ENCODE results near the gene CLIP3. TPM values are rescaled to one million over a fixed set of nuclear protein-coding genes. Genes with fewer than 3 reads are reported as not detected.
"Not testable (repeated sequence)": the region's sequence is repeated elsewhere in the genome, so short reads cannot be mapped to it uniquely, and the experiment has no call there.

Gene CLIP3
- polyA plus RNA-seq, 4 donors: 0.45 to 7.5 (median 4.6) TPM

DNA sequence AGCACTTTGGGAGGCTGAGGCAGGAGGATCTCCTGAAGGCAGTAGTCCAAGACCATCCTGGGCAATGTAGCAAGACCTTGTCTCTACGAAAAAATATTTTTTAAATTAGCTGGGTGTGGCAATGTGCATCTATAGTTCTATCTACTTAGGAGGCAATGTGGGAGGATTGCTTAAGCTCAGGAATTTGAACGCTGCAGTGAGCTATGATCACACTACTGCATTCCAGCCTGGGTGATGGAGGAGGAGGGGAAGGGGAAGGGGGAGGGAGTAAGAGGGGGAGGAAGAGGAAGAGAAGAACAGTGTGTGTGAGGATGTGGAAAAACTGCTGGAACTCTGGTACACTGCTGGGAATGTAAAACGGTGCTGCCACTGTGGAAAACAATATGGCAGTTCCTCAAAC lies 9.2 kb upstream of the CLIP3 start:
- no peaks in the 10 kb centered on the region for H3K9me3 ChIP-seq (ENCODE audit: control insufficient read depth in 2 of 2, insufficient read depth in 1 of 2, low read depth in 1 of 2, low read length in 1 of 2)
- WGBS, 3 donors: 45 to 62% (median 52%) methylated on average over 3 of the region's 3 CpGs
- DNase-seq (peak in 1 of 2 donors; percentile 32), FAIRE-seq (no peak)
- peak overlapping the region in 1 of 3 donors; percentile 34 for H3K27ac ChIP-seq (ENCODE audit: low read depth in 1 of 3, low read length in 2 of 3)
- no peak overlapping the region for H3K4me3 ChIP-seq (ENCODE audit: low read depth in 1 of 3, low read length in 3 of 3)
- no peaks in the 10 kb centered on the region for H3K27me3 ChIP-seq (ENCODE audit: control insufficient read depth in 3 of 3, insufficient read depth in 3 of 3, low read length in 3 of 3)
- peaks cover 0 to 27% (median 0%) of the 10 kb centered on the region in 3 donors for H3K36me3 ChIP-seq (ENCODE audit: control insufficient read depth in 3 of 3, insufficient read depth in 2 of 3, low read depth in 1 of 3, low read length in 3 of 3)
- no peaks in the 10 kb centered on the region for H3K4me1 ChIP-seq (ENCODE audit: control insufficient read depth in 3 of 3, insufficient read depth in 2 of 3, low read depth in 1 of 3, low read length in 2 of 3)

DNA sequence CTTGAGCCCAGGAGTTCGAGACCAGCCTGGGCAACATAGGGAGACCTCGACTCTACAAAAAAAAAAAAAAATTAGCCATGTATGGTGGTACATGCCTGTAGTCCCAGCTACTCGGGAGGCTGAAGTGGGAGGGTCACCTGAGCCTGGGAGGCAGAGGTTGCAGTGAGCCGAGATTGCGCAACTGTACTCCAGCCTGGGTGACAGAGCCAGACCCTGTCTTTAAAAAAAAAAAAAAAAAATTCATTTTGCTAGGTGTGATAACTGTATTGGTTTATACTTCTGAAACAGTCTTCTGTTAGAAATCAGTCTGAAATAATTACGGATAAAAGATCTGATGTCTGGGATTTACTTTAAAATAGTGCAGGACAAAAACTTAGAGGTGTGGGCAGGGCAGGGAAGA lies 8.4 kb upstream of the CLIP3 start:
- not testable (repeated sequence) for DNase-seq; H3K27ac ChIP-seq (ENCODE audit: low read depth in 1 of 3, low read length in 2 of 3); H3K4me3 ChIP-seq (ENCODE audit: low read depth in 1 of 3, low read length in 3 of 3); H3K27me3 ChIP-seq (ENCODE audit: control insufficient read depth in 3 of 3, insufficient read depth in 3 of 3, low read length in 3 of 3); FAIRE-seq; H3K9me3 ChIP-seq (ENCODE audit: control insufficient read depth in 2 of 2, insufficient read depth in 1 of 2, low read depth in 1 of 2, low read length in 1 of 2); H3K4me1 ChIP-seq (ENCODE audit: control insufficient read depth in 3 of 3, insufficient read depth in 2 of 3, low read depth in 1 of 3, low read length in 2 of 3)
- 91 to 95% (median 92%) methylated on average over 6 of the region's 6 CpGs for WGBS, 3 donors
- H3K36me3 ChIP-seq (ENCODE audit: control insufficient read depth in 3 of 3, insufficient read depth in 2 of 3, low read depth in 1 of 3, low read length in 3 of 3): peaks cover 0 to 27% (median 0%) of the 10 kb centered on the region in 3 donors

DNA sequence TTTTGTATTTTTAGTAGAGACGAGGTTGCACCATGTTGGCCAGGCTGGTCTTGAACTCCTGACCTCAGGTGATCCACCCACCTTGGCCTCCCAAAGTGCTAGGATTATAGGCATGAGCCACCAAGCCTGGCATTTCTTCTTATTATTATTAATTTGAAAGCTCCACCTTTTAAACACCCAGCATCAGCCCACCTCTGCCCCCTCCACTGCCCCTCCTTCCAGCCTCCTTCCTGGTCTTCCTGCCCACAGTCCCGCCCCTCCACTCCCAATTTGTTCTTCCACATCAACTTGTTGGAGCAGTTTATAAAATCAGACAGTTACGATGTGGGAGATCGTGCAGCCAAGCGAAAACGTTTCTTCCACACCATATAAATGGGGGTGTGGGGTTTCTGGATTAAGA lies 7.8 kb upstream of the CLIP3 start:
- no peaks in the 10 kb centered on the region for H3K9me3 ChIP-seq (ENCODE audit: control insufficient read depth in 2 of 2, insufficient read depth in 1 of 2, low read depth in 1 of 2, low read length in 1 of 2)
- no peaks in the 10 kb centered on the region for H3K4me1 ChIP-seq (ENCODE audit: control insufficient read depth in 3 of 3, insufficient read depth in 2 of 3, low read depth in 1 of 3, low read length in 2 of 3)
- WGBS, 3 donors: 92% methylated on average over 6 of the region's 6 CpGs
- FAIRE-seq (no peak), DNase-seq (no peak)
- H3K36me3 ChIP-seq (ENCODE audit: control insufficient read depth in 3 of 3, insufficient read depth in 2 of 3, low read depth in 1 of 3, low read length in 3 of 3): peaks cover 0 to 30% (median 0%) of the 10 kb centered on the region in 3 donors
- no peak overlapping the region for H3K4me3 ChIP-seq (ENCODE audit: low read depth in 1 of 3, low read length in 3 of 3)
- no peaks in the 10 kb centered on the region for H3K27me3 ChIP-seq (ENCODE audit: control insufficient read depth in 3 of 3, insufficient read depth in 3 of 3, low read length in 3 of 3)
- no peak overlapping the region for H3K27ac ChIP-seq (ENCODE audit: low read depth in 1 of 3, low read length in 2 of 3)

DNA sequence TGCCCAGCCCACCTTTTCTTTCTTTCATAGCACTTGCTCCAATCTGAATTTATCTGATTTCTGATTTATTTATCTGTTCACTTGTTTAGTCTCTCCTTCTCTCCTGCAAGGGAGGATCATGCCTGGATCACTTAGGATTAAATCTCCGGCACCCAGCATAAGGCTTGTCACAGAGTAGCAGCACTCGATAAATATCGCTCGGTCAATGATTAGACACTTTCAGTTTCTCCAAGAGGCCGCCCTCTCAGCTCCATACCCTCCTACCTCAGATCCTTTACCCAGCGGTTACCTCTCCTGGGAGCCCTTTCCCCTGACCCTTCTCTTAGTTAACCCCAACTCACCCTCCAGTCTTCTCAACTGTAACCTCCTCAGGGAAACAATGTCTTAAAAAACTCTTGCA lies 1.4 kb downstream of the CLIP3 start:
- WGBS, 3 donors: 47 to 63% (median 60%) methylated on average over 6 of the region's 6 CpGs
- no peak for DNase-seq
- Histone ChIP-seq H3K27me3 (ENCODE audit: control insufficient read depth in 3 of 3, insufficient read depth in 3 of 3, low read length in 3 of 3) (no peaks in the 10 kb centered on the region), H3K4me1 (ENCODE audit: control insufficient read depth in 3 of 3, insufficient read depth in 2 of 3, low read depth in 1 of 3, low read length in 2 of 3) (peaks cover 0 to 5% (median 2%) of the 10 kb centered on the region in 3 donors), H3K36me3 (ENCODE audit: control insufficient read depth in 3 of 3, insufficient read depth in 2 of 3, low read depth in 1 of 3, low read length in 3 of 3) (peaks cover 0 to 32% (median 0%) of the 10 kb centered on the region in 3 donors), H3K9me3 (ENCODE audit: control insufficient read depth in 2 of 2, insufficient read depth in 1 of 2, low read depth in 1 of 2, low read length in 1 of 2) (no peaks in the 10 kb centered on the region), H3K27ac (ENCODE audit: low read depth in 1 of 3, low read length in 2 of 3) (no peak overlapping the region), H3K4me3 (ENCODE audit: low read depth in 1 of 3, low read length in 3 of 3) (no peak overlapping the region)
- FAIRE-seq: no peak

DNA sequence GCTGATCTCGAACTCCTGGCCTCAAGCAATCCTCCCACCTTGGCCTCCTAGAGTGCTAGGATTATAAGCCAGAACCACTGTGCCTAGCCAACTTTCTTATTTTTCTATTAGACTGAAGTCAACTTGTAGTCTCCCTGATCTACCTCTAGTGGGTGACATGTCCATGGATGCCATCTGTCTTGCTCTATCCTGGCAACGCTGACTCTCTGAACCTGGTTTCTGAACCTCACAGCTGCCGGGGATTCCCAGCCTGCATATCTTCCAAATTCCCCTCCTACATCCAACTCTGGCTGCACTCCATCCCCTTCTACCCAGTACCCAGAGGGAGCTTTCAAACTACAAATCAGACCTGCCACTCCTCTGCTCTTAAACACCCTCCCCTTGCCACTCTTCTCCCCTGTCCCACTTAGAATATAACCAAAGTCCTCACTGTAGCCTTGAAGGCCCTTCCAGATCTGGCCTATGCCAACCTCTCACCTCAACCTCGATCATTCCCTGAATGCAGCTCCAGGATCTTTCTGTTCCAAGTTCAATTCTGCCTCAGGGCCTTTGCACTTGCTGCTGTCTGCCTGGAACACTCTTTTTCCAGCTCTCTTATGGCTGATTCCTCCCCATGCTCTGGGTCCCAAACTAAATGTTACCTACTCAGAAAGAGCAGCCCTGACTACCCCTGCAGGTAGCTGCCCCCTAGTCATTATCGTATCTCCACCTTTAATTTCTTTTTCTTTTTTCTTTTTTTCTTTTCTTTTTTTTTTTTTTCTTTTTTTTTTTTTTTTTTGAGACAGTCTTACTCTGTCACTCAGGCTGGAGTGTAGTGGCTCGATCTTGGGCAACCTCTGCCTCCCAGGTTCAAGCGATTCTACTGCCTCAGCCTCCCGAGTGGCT lies 2.2 kb downstream of the CLIP3 start:
- DNase-seq (no peak), FAIRE-seq (no peak)
- Histone ChIP-seq H3K4me3 (ENCODE audit: low read depth in 1 of 3, low read length in 3 of 3) (no peak overlapping the region), H3K27me3 (ENCODE audit: control insufficient read depth in 3 of 3, insufficient read depth in 3 of 3, low read length in 3 of 3) (no peaks in the 10 kb centered on the region), H3K27ac (ENCODE audit: low read depth in 1 of 3, low read length in 2 of 3) (no peak overlapping the region), H3K4me1 (ENCODE audit: control insufficient read depth in 3 of 3, insufficient read depth in 2 of 3, low read depth in 1 of 3, low read length in 2 of 3) (peaks cover 0 to 5% (median 2%) of the 10 kb centered on the region in 3 donors), H3K36me3 (ENCODE audit: control insufficient read depth in 3 of 3, insufficient read depth in 2 of 3, low read depth in 1 of 3, low read length in 3 of 3) (peaks cover 0 to 32% (median 0%) of the 10 kb centered on the region in 3 donors), H3K9me3 (ENCODE audit: control insufficient read depth in 2 of 2, insufficient read depth in 1 of 2, low read depth in 1 of 2, low read length in 1 of 2) (no peaks in the 10 kb centered on the region)
- WGBS, 3 donors: 81 to 86% (median 85%) methylated on average over 8 of the region's 8 CpGs

DNA sequence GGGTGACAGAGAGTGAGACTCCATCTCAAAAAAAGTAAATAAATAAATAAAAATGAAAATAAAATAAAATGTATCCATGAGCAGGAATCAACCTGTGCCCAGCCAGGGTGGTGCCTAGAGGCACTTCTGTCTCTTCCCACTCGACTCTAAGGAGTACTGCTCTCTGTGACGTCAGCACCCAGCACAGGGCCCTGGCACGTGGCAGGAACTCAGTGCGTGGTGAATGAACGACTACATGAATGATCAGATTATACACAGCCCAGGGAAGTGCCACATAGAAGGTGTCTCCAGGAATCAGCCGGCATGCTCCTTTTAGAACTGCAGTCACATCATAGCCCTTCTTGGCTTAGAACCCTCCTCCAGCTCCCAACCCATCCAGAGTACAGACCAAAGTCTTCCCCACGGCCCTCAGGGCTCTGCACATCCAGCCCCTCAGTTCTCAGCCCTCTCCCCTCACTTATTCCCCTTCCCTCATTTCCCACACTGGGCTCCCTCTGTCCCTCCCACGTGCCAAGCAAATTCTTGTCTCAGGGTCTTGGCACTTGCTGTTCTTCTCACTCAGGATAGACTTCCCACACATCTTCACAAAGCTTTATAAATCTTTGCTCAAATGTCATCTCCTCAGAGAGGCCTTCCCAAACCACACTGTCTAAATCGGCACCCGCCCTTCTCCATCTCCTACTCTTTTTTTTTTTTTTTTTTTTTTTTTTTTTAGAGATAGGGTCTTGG lies 4.2 kb downstream of the CLIP3 start:
- Histone ChIP-seq H3K36me3 (ENCODE audit: control insufficient read depth in 3 of 3, insufficient read depth in 2 of 3, low read depth in 1 of 3, low read length in 3 of 3) (peaks cover 0 to 28% (median 0%) of the 10 kb centered on the region in 3 donors), H3K4me1 (ENCODE audit: control insufficient read depth in 3 of 3, insufficient read depth in 2 of 3, low read depth in 1 of 3, low read length in 2 of 3) (peaks cover 0 to 5% (median 2%) of the 10 kb centered on the region in 3 donors), H3K27ac (ENCODE audit: low read depth in 1 of 3, low read length in 2 of 3) (no peak overlapping the region), H3K4me3 (ENCODE audit: low read depth in 1 of 3, low read length in 3 of 3) (no peak overlapping the region), H3K27me3 (ENCODE audit: control insufficient read depth in 3 of 3, insufficient read depth in 3 of 3, low read length in 3 of 3) (no peaks in the 10 kb centered on the region), H3K9me3 (ENCODE audit: control insufficient read depth in 2 of 2, insufficient read depth in 1 of 2, low read depth in 1 of 2, low read length in 1 of 2) (no peaks in the 10 kb centered on the region)
- FAIRE-seq (no peak), DNase-seq (no peak)
- WGBS, 3 donors: 82 to 93% (median 87%) methylated on average over 10 of the region's 10 CpGs

DNA sequence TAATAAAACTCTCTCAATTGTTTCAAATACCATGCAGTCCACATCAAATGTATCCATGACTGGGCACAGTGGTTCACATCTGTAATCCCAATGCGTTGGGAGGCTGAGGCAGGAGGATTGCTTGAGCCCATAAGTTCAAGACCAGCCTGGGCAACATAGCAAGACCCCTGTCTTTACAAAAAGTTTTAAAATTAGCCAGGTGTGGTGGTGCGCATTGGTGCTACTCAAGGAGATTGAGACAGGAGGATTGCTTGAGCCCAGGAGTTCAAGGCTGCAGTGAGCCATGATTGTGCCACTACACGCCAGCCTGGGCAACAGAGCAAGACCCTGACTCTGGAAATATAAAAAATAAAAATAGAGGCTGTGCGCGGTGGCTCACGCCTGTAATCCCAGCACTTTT lies 5.0 kb downstream of the CLIP3 start:
- DNase-seq (no peak), FAIRE-seq (no peak)
- Histone ChIP-seq H3K4me3 (ENCODE audit: low read depth in 1 of 3, low read length in 3 of 3) (no peak overlapping the region), H3K9me3 (ENCODE audit: control insufficient read depth in 2 of 2, insufficient read depth in 1 of 2, low read depth in 1 of 2, low read length in 1 of 2) (no peaks in the 10 kb centered on the region), H3K27ac (ENCODE audit: low read depth in 1 of 3, low read length in 2 of 3) (no peak overlapping the region), H3K27me3 (ENCODE audit: control insufficient read depth in 3 of 3, insufficient read depth in 3 of 3, low read length in 3 of 3) (no peaks in the 10 kb centered on the region), H3K36me3 (ENCODE audit: control insufficient read depth in 3 of 3, insufficient read depth in 2 of 3, low read depth in 1 of 3, low read length in 3 of 3) (peaks cover 0 to 32% (median 0%) of the 10 kb centered on the region in 3 donors), H3K4me1 (ENCODE audit: control insufficient read depth in 3 of 3, insufficient read depth in 2 of 3, low read depth in 1 of 3, low read length in 2 of 3) (peaks cover 0 to 2% (median 2%) of the 10 kb centered on the region in 3 donors)
- WGBS, 3 donors: 95 to 99% (median 98%) methylated on average over 6 of the region's 6 CpGs

DNA sequence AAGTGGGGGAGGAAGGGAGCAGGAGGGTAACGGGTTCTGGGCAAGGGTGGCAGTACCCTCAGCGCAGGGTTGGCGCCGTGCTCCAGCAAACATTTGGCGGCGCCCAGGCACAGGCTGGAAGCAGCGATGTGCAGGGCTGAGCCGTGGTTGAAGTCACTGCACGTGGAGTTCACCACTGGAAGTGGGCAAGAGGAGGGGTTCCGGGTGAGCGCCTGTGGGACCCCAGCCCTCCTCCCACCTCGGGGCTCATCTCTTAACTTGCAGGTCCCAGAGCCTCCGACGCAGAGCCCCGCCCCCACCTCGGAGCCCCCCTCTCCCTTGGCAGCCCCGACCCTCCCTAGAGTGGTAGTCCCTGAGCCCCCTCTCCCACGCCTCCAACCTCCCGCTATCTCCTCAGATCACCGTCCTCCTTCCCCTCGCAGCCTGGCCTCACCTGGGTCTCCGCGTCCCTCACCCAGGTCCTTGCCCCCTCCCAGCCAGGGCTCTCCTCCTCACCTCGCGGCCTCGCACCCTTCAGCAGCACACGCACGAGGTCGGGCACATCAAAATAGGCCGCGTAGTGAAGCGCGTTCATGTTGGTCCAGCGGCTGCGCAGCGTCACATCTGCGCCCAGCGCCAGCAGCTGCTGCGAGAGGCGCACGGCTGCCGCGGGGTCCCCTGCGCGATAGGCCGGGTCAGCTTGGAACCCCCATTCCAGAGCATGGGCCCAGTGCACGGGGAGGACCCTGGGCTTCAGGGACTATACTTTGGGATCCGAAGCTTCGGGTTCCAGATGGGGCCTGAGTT lies 6.4 kb downstream of the CLIP3 start:
- no peaks in the 10 kb centered on the region for H3K4me1 ChIP-seq (ENCODE audit: control insufficient read depth in 3 of 3, insufficient read depth in 2 of 3, low read depth in 1 of 3, low read length in 2 of 3)
- FAIRE-seq: no peak
- no peak overlapping the region for H3K4me3 ChIP-seq (ENCODE audit: low read depth in 1 of 3, low read length in 3 of 3)
- no peak for DNase-seq
- H3K9me3 ChIP-seq (ENCODE audit: control insufficient read depth in 2 of 2, insufficient read depth in 1 of 2, low read depth in 1 of 2, low read length in 1 of 2): no peaks in the 10 kb centered on the region
- no peak overlapping the region for H3K27ac ChIP-seq (ENCODE audit: low read depth in 1 of 3, low read length in 2 of 3)
- WGBS, 3 donors: 94 to 97% (median 95%) methylated on average over 45 to 49 of the region's 49 CpGs
- H3K36me3 ChIP-seq (ENCODE audit: control insufficient read depth in 3 of 3, insufficient read depth in 2 of 3, low read depth in 1 of 3, low read length in 3 of 3): peaks cover 0 to 41% (median 0%) of the 10 kb centered on the region in 3 donors
- H3K27me3 ChIP-seq (ENCODE audit: control insufficient read depth in 3 of 3, insufficient read depth in 3 of 3, low read length in 3 of 3): no peaks in the 10 kb centered on the region

Measured in small intestine (tissue), 7 donors.